Peyer's patch (tissue), 4 donors: Measurements from ENCODE around the gene PTPRC. TPM values are rescaled to one million over a fixed set of nuclear protein-coding genes. Genes with fewer than 3 reads are reported as not detected.

Experiments used
- DNase-seq, 3 donors: peaks; one replicate each; pipeline ENCODE4 v3.0.0-alpha.2; 2017 to 2019
- H3K27ac ChIP-seq, 4 donors: fragments of 200-600 bp; sonication (generic); one replicate each; pipeline ENCODE4 v1.5.1; 2016 to 2019
- H3K27me3 ChIP-seq, 2 donors: fragments of 200-600 bp; sonication (generic); one replicate each; pipeline ENCODE4 v1.5.1; 2019
- H3K36me3 ChIP-seq, 3 donors: fragments of 200-600 bp; sonication (generic); one replicate each; pipeline ENCODE4 v1.5.1; 2016 to 2019
- H3K4me1 ChIP-seq, 4 donors: fragments of 200-600 bp; sonication (generic); one replicate each; pipeline ENCODE4 v1.5.1; 2016 to 2019
- H3K4me3 ChIP-seq, 4 donors: fragments of 200-600 bp; sonication (generic); 1 replicate in 3 of 4; 2 replicates in 1 of 4; pipeline ENCODE4 v1.5.1; 2016 to 2019; ENCODE audit warnings: mild to moderate bottlenecking in 1 of 4
- H3K9me3 ChIP-seq, 4 donors: fragments of 200-600 bp; sonication (generic); one replicate each; pipeline ENCODE4 v1.5.1; 2016 to 2019; ENCODE audit warnings: mild to moderate bottlenecking in 1 of 4
- POLR2A ChIP-seq, 2 donors: fragments of 450-650 bp; IDR thresholded peaks; one replicate each; pipeline ENCODE4 v1.5.1; 2017; ENCODE audit warnings: antibody characterized with exemption in 2 of 2, mild to moderate bottlenecking in 2 of 2, moderate library complexity in 2 of 2
- total RNA-seq, 4 donors: library from RNA; depleted of rRNA; stranded (reverse); fragments of >200 nt; gene quantifications; one replicate each; pipeline ENCODE4 v1.1.0, GENCODE V29; 2016
- TF ChIP-seq, protein P1 (sequence below), 6 experiments: fragments of 450-650 bp in 4 of 6; fragments of 200-600 bp in 2 of 6; sonication (generic) in 1 of 6; IDR thresholded peaks; one replicate each; pipeline ENCODE4 v1.5.1; 2017 to 2019; ENCODE audit warnings: antibody characterized with exemption in 6 of 6, mild to moderate bottlenecking in 3 of 6, moderate library complexity in 1 of 6

Gene PTPRC
- total RNA-seq, 4 donors from 2014 or later: 13.3 to 127 (median 22.1) TPM

DNA sequence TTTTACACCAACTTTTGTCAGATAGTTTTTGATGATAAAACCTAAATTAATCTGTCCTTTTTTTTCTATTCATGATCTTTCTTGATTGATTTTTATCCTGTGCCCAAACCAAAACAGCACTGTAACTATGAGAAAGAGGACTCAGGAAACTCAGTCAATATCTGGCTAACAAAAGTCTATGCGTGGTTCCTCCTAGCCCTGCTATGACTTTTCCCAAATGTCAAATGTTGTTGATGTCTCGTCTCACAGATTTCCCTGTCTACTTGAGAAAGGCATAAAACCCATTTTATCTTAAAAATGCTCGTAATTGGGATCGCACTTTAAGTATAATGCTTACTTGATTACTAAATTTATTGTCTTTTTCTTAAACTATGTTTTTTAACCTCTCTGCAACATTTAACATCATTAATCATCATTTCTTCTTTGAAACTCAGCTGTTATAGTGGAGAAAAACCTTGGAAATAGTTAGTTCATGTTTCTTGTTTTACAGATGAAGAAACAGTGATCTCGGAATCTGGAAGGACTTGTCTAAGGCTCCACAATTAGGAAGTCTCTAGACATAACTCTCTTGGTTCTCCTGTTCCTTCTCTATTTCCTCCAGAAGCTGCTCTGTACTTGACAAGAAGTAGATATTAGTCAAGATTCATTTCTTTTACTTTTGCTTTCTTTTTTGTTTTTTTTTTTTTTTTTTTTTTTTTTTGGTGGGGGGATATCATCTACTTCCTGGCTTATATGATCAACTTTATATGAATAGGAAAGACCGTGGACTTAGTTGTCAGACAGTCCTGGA is 26.2 kb upstream of the PTPRC start:
- no peaks in the 10 kb centered on the region for H3K9me3 ChIP-seq
- H3K27ac ChIP-seq: peak overlapping the region; percentile 2 to 71 (median 32)
- H3K4me3 ChIP-seq: no peak overlapping the region
- DNase-seq: no peak
- TF ChIP-seq, protein P1, sequence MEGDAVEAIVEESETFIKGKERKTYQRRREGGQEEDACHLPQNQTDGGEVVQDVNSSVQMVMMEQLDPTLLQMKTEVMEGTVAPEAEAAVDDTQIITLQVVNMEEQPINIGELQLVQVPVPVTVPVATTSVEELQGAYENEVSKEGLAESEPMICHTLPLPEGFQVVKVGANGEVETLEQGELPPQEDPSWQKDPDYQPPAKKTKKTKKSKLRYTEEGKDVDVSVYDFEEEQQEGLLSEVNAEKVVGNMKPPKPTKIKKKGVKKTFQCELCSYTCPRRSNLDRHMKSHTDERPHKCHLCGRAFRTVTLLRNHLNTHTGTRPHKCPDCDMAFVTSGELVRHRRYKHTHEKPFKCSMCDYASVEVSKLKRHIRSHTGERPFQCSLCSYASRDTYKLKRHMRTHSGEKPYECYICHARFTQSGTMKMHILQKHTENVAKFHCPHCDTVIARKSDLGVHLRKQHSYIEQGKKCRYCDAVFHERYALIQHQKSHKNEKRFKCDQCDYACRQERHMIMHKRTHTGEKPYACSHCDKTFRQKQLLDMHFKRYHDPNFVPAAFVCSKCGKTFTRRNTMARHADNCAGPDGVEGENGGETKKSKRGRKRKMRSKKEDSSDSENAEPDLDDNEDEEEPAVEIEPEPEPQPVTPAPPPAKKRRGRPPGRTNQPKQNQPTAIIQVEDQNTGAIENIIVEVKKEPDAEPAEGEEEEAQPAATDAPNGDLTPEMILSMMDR (IDR thresholded peaks at IDR 0.05): no peak
- H3K27me3 ChIP-seq: no peaks in the 10 kb centered on the region
- H3K4me1 ChIP-seq: no peaks in the 10 kb centered on the region
- H3K36me3 ChIP-seq: no peaks in the 10 kb centered on the region

GRCh38 chr1:198617406-198617805 is 21.4 kb upstream of the PTPRC start:
- Histone ChIP-seq H3K4me3 (no peak overlapping the region), H3K27ac (no peak overlapping the region), H3K36me3 (no peaks in the 10 kb centered on the region), H3K4me1 (peaks cover 0 to 13% (median 2%) of the 10 kb centered on the region in 4 donors), H3K27me3 (no peaks in the 10 kb centered on the region), H3K9me3 (no peaks in the 10 kb centered on the region)
- DNase-seq: no peak
- TF ChIP-seq POLR2A (IDR thresholded peaks at IDR 0.05): no peak
- TF ChIP-seq, protein P1 (IDR thresholded peaks at IDR 0.05): no peak

DNA sequence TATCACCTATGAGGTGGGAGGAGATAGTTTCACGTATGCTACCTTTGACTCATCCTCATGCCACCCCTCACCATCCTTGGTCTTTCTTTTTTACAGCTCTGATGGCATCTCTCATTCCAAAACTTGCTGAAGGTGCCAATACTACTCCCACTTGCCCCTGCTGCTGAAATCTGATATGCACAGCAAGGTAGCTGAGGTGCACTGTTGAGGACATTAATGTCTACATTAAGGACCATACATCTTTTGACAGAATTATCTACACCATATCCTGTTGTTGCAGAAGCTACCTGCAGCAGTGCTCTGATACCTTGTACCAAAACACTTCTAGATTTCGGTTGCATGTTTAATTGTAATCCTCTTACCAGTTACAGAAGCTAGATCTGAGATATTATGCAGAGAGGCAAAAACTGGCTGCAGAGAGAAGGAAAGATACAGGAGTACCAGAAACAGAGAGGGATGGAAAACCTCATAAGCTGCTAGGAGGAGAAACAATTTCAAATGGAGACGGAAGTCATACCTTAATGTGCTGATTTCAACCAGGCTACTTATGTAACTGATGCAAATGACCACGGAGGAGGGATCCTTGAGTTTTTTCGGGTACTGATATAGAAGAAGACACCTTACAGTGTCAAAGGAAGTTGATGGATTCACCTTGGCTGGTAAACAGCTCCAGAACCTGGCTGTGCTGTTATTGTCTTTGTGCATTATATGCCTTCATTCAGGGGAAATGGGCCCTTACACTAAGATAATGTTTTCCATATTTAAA is 19.3 kb upstream of the PTPRC start:
- Histone ChIP-seq H3K27me3 (no peaks in the 10 kb centered on the region), H3K27ac (peak overlapping the region; percentile 66 to 84 (median 70)), H3K9me3 (no peaks in the 10 kb centered on the region), H3K36me3 (no peaks in the 10 kb centered on the region), H3K4me3 (no peak overlapping the region), H3K4me1 (peaks cover 0 to 16% (median 2%) of the 10 kb centered on the region in 4 donors)
- TF ChIP-seq, protein P1 (IDR thresholded peaks at IDR 0.05): no peak
- no peak for TF ChIP-seq POLR2A (IDR thresholded peaks at IDR 0.05)
- DNase-seq: no peak

GRCh38 chr1:198620218-198620617 is 18.6 kb upstream of the PTPRC start:
- H3K27ac ChIP-seq: peak overlapping the region; percentile 66 to 84 (median 70)

DNA sequence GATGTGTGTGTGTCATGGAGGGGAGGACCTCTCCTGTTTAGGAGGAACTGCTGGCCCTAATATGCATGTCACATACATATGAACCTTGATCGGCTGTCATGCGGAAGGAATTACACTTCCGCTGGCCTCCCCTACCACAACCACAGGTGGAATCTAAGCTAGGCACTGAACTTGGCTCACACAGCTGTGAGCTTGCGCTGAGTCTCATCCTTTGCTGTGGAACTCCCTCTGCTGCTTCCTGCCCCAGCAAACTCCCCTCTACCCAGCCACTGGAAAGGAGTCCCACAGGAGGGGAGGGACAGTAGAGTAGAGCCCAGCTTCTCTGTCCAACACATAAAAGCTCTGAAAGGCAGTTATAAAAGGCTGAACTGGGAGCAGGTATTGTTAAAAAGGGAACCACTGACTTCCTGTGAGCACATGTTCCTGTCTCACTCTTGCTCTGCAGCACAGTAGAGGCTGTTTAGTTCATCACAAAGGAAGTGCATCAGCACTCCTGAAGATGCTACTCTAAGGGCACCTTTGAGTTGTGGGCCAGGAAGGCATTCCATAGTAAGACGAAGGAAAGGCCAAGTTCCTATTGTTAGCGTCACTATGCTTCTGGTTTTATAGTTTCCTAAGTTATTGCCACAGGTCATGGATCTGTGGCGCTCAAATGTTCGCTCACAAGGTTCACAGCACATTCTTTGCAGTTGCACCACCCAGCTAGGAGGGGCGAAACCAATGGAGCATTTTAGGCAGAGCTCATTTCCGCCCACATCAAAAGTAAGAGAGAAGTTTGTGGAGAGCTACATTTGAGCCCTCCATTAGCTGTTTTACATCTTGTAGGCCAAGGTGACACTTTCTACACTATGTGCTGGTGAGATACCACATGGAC is 17.7 kb upstream of the PTPRC start:
- Histone ChIP-seq H3K4me1 (peaks cover 0 to 16% (median 2%) of the 10 kb centered on the region in 4 donors), H3K36me3 (no peaks in the 10 kb centered on the region), H3K4me3 (peak overlapping the region in 1 of 4 donors; percentile 22), H3K9me3 (no peaks in the 10 kb centered on the region), H3K27ac (peak overlapping the region; percentile 66 to 84 (median 70)), H3K27me3 (no peaks in the 10 kb centered on the region)
- peak in 2 of 3 donors; percentile 85 to 86 for DNase-seq
- no peak for TF ChIP-seq POLR2A (IDR thresholded peaks at IDR 0.05)
- TF ChIP-seq, protein P1 (IDR thresholded peaks at IDR 0.05): no peak

More at GRCh38 chr1:198620218-198620617, 18.6 kb upstream of the PTPRC start:
- H3K4me1 ChIP-seq: peaks cover 0 to 16% (median 2%) of the 10 kb centered on the region in 4 donors
- H3K36me3 ChIP-seq: no peaks in the 10 kb centered on the region
- H3K27me3 ChIP-seq: no peaks in the 10 kb centered on the region
- TF ChIP-seq POLR2A (IDR thresholded peaks at IDR 0.05): no peak
- H3K9me3 ChIP-seq: no peaks in the 10 kb centered on the region
- DNase-seq: no peak
- no peak overlapping the region for H3K4me3 ChIP-seq
